ENCODE measurements around the gene CACNG6.
"Not testable (repeated sequence)": the region's sequence is repeated elsewhere in the genome, so short reads cannot be mapped to it uniquely, and the experiment has no call there.

The CACNG6 gene, protein sequence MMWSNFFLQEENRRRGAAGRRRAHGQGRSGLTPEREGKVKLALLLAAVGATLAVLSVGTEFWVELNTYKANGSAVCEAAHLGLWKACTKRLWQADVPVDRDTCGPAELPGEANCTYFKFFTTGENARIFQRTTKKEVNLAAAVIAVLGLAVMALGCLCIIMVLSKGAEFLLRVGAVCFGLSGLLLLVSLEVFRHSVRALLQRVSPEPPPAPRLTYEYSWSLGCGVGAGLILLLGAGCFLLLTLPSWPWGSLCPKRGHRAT

DNA sequence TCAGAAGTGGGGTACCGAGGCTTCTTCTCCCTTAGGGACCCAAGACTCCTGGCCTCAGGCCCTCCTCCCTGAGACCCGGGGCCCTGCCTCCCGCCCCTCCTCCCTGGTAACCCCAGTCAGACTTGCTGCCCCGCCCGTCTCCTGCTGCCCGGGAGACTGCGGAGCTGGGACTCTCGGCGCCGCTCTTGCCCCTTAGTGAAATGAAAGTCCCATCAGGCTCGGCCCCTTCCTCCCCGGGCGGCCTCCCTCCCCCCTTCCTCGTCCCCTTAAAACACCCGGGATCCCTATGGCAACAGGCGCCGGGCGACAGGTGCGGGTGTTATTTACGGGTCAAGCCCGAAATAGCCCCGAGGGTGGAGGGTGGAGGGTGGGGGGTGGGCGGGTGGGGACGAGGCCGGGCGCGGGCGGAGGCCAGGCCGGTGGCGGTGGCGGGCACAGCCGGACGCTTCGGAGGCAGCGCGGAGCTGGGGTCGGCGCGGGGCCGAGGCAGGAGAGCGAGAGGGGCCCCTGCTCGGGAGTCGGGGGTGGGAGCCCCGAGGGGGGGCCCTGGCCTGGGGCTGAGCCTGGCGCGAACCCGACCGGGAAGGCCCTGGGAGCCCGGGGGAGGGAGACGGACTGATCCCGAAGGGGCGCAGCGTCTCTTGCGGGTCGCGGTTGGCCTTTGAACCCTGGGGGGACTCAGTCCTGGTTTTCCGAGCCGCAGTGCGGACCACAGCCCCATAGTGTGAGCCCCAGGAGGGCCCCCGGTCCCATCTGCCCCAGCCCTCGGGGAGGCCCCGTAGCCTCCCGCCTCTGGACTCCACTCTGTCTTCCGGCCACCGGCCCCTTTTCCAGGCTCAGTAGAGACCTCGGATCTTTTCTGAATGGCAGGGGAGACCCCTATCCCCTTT is at the start of gene CACNG6:
CACNG6 (plus strand) TSS at position 414 of the 890 bp plus-strand sequence. CDS start 1,241 bp downstream, outside the sequence.
- intact Hi-C loops (cut with DNase I), result no loop called here
- no peak for DNase-seq

DNA sequence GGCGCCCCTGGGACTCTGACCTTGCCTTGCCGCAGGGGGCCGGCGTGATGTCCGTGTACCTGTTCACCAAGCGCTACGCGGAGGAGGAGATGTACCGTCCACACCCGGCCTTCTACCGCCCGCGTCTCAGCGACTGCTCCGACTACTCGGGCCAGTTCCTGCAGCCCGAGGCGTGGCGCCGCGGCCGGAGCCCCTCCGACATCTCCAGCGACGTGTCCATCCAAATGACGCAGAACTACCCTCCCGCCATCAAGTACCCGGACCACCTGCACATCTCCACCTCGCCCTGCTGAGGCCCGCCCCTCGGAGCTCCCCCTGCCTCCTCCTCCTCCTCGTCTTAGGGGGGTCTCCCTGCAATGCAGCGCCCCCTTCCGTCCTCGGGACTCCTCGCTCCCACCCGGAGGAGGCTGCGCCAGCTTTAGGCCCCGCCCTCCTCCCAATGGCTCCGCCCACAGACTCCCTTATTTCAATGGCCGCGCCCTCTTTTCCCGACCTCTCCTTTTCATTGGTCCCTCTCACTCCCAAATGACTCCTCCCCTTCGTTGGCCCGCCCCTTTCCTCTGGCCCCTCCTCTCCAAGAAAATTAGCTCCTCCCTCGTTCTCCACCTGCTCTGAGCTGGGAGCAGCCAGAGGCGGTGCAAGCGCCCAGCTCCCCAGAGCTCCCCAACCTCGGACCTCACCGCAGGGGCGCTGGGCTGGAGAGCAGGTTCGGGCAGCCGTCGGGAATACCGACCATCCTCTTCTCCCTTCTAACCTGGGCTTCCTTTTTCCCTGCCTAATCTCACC is 49.2 kb upstream of the CACNG6 start:
- DNase-seq, result no peak
- intact Hi-C loops (cut with DNase I), result no loop called here

DNA sequence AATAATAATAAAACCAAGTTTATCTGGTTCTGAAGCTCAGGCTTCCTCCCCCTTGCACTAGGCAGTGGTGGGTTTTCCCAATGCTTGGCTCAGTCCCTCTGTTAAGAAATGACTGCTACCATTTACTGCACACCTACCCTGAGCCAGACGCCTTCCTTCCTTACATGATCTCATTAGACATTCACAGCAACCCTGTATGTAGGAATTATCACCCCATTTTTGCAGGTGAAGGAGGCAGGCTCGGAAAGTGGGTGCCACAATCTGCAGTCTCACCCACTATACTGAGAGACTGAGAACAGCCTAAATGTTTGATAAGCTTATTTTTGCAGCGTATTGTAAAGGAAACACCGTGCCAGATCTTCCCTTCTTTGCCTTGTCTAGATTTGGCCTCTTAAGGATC is 47.0 kb upstream of the CACNG6 start:
- DNase-seq, result peak in 18 of 42 donors; percentile 13 to 74 (median 34)
- intact Hi-C loops (cut with DNase I), result no loop called here

DNA sequence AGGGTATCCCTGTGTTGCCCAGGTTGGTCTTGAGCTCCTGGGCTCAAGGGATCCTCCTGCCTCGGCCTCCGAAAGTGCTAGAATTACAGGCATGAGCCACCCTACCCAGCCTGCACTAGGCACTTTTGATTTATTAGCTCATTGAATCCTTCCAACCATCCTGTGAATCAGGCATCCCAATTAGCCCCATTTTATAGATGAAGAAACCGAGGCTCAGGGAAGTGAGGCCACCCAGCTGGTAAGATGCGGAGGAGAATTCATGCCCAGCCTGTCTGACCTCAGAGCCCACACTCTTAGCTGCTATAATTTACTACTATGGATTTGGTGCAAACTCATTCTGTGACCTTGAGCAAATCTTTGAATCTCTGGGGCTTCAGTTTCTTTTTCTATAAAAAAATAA is 46.5 kb upstream of the CACNG6 start:
- intact Hi-C loops (cut with DNase I), result no loop called here
- DNase-seq, result no peak

DNA sequence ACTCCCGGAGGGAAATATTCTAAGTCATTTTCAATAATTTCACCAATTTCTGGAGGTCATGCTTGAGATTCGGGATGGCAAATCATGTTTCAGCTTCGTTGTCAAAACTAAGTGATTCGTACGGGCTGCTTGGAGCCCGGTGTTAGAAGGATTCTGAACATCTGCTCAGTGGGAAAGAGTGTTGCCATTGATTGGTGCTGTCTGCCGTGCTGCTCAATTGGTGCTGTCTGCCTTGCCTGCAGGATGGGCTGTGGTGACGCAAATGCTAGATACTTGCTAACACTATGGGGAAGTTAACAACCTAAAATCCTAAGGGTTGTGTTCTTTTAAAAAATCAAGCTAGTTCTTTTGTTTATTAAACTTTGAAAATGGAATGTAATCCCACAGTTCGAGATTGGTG is 46.0 kb upstream of the CACNG6 start:
- intact Hi-C loops (cut with DNase I), result no loop called here
- DNase-seq, result peak in 11 of 42 donors; percentile 15 to 46 (median 29)

DNA sequence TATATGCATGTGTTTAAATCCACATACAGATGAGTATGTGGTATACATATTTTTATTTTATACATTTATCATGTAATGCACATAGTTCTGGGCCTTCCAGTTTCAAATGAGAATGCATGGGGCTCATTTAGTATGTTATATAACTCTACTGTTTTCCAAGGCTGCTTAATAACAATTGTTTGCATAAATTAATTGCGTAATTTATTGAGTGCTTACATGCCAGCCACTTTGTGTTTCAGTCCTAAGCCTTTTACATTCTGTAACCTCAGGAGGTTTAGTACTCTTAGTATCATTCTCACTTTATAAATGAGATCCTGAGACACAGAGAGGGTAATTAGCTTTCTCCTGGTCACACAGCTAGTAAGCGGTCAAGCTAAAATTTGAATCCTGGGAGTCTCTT is 45.4 kb upstream of the CACNG6 start:
- DNase-seq, result no peak
- intact Hi-C loops (cut with DNase I), result no loop called here

DNA sequence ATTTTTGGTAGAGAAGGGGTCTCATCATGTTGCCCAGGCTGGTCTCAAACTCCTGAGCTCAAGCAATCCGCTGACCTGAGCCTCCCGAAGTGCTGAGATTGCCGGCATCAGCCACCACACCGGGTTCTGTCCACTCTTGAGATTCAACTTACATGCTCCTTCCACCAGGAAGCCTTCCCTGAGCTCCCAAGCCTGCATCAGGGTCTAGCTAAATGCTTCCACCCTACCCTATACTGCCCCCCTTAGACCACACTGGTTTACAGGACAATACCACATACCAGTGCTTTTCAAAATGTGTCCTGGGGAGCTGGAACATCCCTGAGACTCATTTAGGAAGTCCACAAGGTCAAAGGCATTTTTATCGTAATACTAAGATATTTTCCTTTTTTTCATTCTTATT is 43.8 kb upstream of the CACNG6 start:
- no peak for DNase-seq
- intact Hi-C loops (cut with DNase I), result no loop called here

DNA sequence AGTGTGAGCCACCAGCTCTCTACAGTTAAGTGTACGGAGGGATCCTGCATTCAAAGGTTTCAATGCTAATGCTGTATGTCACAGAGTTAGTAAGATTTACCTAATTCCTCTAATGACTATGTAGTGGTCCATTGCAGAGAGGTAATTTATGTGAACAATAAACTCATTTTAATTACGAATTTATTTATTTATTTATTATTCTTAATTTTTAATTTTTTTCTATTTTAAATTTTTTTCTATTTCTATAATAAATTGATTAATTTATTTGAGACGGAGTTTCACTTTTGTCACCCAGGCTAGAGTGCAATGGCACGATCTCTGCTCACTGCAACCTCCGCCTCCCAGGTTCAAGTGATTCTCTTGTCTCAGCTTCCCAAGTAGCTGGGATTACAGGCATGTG is 42.8 kb upstream of the CACNG6 start:
- DNase-seq; intact Hi-C loops (cut with DNase I): not testable (repeated sequence)

DNA sequence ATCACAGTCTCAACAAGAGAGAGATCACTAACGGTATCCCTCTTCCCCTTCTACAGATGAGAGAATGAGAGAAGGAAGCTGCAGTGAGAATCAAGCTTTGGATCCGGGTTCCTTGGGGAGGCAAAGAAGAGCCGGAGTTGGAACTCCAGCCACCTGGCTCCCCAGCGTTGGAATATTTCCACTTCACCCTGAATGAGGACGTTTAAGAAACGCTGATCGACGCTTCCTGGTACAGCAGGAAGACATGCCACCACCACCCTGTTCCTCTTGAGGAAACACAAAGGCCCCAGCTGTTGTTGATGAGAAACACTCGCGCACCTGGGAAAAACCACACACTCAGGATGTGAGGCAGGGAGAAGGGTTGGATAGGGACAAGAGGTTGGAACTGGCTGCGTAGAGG is 40.0 kb upstream of the CACNG6 start:
- intact Hi-C loops (cut with DNase I), result no loop called here
- no peak for DNase-seq

DNA sequence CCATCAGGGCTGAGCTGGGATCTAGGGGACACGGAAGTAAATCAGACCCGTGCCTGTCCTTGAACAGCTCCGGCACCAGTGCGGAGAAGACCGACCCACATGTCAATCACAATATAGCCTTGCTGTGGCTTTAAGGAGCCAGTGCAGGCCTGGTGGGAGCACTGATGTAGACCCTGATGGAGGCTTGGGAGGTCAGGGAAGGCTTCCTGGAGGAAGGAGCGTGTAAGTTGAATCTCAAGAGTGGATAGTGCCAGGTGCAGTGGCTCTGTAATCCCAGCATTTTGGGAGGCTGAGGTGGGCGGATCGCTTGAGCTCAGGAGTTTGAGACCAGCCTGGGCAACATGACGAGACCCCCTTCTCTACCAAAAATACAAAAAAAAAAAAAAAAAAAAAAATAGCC is 39.5 kb upstream of the CACNG6 start:
- intact Hi-C loops (cut with DNase I), result no loop called here

DNA sequence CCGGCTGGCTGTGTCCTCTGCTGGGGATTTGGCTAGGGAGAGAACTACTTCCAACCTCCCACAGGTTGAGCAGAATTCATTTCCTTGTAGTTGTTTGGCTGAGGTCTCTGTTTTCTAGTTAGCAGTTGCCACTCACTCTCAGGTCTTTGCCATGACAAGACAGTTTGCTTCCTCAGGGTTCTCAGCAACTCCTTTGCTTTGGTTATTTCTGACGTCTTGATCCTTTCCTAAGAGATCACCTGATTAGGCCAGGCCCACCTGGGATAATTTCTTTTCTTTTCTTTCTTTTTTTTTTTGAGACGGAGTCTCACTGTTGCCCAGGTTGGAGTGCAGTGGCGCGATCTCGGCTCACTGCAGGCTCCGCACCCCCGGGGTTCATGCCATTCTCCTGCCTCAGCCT is 38.1 kb upstream of the CACNG6 start:
- DNase-seq, result no peak
- intact Hi-C loops (cut with DNase I), result no loop called here

More for the DNA sequence above, 39.5 kb upstream of the CACNG6 start:
- no peak for DNase-seq

DNA sequence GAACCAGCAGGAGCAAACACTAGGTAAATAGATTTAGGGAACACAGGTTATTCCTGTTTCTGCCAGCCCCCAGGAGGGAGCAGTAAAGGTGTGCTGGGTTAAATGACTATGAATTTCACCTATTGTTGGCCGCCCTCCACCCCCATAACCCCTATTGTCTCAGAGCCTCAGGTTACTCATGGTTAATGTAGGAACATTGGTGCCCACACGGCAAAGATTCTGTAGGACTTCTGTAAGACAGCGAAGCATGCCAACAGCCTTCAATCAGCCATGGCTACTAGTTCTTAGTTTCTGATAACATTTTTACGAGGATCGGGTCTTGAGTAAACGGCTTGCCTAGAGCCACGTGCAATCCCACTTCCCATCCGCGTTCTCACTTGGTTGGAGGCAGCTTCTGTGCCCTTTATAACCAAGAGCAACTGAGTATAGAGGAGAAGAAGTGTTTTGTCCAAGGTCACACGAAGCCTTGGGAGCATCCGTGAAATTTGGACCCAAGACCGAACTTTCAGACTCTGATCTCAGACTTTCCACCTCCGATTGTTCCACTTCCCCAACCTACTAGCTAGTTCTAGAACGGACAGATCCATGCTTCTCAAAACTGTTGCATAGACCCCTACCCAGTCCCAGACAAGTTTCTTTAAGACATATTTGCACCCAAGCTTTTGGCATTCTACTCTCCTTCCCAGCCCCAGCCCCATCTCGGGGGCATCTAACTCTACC is 33.8 kb upstream of the CACNG6 start:
- intact Hi-C loops (cut with DNase I), result no loop called here

DNA sequence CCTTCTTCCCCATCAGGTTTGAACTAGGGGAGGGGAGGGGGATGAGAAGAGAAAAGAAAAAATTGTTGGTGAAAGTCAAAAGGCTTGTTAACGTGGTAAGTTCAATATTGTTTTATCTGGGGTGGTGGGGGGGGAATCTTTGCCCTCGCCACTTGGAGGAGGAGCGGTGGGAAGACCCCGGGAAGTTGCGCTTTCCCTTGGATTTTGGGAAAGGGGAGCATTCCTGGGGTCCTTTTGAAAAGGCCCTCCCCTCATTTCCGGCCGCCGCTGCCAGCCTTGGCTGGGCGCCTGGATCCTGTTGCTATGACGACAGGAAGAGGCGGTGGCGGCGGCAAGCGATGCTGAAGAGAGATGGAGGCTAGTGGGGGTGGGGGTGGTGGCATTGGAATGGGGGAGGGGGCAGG is 33.3 kb upstream of the CACNG6 start:
- DNase-seq, result peak; percentile 29 to 89 (median 74)
- intact Hi-C loops (cut with DNase I), result no loop called here

More for the DNA sequence above, 33.8 kb upstream of the CACNG6 start:
- DNase-seq, result no peak

DNA sequence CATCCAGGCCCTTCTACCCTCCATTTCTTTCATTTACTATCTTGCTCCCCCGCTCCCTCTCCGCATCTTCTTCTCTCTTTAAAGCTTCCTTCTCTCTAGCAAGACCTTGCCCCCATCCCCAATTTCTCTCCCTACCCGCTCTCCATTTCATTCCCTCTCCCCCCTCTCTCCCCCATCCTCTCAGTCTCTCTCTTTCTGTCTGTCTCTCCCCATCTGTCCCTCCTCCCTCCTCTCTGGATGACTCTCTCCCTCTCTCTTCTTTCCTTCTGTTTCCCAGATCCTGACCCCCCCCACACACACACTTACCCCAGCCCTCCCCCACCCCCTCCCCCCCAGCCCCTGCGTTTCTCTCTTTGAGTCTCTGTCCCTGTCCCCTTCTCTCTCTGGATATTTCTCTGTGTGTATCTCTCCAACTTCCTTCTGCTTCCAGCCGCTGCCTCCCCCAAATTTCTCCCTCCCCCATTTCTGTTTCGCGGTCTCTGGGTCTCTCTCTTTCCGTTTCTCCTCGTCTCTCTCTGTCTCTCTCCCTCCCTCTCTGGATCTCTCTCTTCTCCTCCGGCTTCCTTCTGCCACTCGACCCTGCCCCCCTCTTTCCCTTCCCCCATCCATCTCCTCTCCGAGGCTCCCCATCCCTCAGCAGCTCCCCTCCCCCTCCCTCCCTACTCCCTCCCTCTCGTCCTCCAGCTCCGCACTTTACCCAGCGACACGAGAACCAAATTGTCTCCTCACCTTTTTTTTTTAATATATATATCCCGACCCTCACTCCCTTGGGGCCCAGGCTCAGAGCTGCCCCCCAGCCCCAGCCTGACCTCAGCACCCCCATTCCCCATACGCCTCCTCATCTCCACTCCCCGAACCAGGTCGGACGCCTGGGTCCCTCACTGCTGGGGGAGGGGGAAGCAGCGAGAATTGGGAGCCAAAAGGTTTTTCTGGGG is 32.3 kb upstream of the CACNG6 start:
- intact Hi-C loops (cut with DNase I), result no loop called here
- peak in 21 of 42 donors; percentile 22 to 62 (median 49) for DNase-seq

DNA sequence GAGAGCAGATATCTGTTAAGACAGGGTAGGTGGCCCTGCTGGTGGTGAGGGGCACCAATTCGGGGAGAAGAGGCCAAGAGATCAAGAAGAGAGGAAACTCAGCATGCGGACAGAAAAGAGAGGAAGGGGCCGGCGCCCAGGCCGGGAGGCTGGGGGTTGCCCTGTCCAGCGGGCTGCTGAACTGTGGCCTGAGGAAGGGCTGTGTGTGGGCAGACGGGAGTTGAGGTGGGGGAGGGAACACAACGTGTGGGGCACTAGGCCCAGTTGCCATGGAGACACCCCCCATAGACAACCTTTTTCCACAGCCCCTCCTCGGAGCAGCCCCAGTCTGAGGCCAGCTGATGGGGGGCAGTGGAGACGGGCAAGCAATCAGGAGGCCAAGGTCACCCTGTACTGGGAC is 31.2 kb upstream of the CACNG6 start:
- no peak for DNase-seq
- intact Hi-C loops (cut with DNase I), result no loop called here

DNA sequence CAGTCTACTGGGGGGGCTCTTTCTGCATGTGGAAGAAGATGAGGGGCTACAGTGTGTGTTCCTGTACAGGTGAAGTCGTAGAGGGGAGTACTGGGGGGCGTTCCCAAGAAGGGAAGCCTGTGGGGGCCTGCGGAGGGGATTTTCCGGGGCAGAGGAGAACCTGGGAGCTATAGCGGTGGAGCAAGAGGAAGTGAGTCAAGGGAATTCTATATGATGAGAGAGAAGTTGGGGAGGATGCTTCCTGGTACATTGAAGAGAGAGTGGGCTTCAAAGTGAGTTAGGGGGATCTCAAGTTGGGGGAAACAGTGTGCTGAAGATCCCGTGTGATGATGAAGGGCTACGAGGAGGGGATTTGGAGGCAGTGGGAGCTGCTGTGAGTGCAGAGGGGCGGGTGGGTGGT is 30.6 kb upstream of the CACNG6 start:
- intact Hi-C loops (cut with DNase I), result no loop called here
- DNase-seq, result no peak

DNA sequence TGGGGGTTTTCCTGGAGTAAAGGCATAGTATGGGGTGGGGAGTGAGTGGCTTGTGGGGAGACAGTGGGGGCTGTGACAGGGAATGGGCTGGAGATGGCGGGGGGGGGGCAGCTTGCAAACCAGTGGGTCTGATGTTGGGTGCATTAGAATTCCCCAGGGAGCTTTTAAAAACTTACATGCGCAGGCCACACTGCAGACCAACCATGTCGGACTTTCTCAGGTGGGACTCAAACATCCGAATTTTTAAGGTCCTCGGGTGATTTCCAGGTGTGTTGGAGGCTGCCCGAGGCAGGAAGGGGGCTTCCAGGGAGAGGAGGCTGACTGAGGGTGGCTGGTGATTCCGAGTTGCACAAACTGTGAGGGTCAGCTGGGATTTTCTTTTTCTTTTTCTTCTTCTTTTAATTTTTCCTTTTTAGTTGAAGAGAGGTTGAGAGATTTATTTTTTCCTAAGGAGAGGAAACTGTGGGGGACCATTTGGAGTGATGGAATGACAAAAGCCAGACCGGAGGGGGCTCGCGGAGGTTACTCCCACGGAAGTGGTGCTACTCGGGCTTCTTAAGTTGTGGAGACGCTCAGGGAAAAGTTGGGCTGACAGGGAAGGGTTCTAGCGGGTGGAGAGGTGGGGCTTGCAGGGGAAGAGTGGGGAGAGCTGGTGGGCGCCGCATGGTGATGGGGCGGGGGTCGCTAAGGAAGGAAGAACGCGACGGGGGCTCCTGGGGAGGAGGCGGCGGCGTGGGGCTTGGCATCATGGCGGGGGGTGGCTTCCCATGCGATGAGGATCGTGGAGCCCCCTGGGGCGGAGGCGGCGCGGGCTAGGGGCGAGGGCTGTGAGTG is 29.7 kb upstream of the CACNG6 start:
- DNase-seq, result no peak
- intact Hi-C loops (cut with DNase I), result no loop called here
